Activated CD4-positive, alpha-beta T cell treated with anti-CD3 and anti-CD28 coated beads, Interleukin-2, amount 10 ng/mL, durations not matched to agents 7 days and 5 days (primary cell): ENCODE measurements around the gene SNRPE. TPM values are rescaled to one million over a fixed set of nuclear protein-coding genes. Genes with fewer than 3 reads are reported as not detected.

Experiments
- CTCF ChIA-PET: fragments of 350-600 bp; sonication (Branson Sonifier 250); formaldehyde crosslinking; loops from one replicate; lab custom pipeline; 2021; ENCODE audit warnings: antibody characterized with exemption; lab: Charles Lee
- POLR2A ChIA-PET: fragments of 350-600 bp; sonication (Branson Sonifier 250); formaldehyde crosslinking; loops from one replicate; lab custom pipeline; 2021; ENCODE audit warnings: antibody characterized with exemption; lab: Charles Lee
- DNase-seq: peaks from one replicate; pipeline ENCODE4 v3.0.0-alpha.2; 2020
- H3K27ac Mint-ChIP-seq: one replicate; pipeline ENCODE4 v1.8.0; 2021; ENCODE audit warnings: mild to moderate bottlenecking, moderate library complexity, mixed read lengths
- H3K27me3 Mint-ChIP-seq: one replicate; pipeline ENCODE4 v1.8.0; 2021; ENCODE audit warnings: mixed read lengths
- H3K36me3 Mint-ChIP-seq: one replicate; pipeline ENCODE4 v1.8.0; 2021; ENCODE audit warnings: low read depth, mixed read lengths
- H3K4me1 Mint-ChIP-seq: one replicate; pipeline ENCODE4 v1.8.0; 2021; ENCODE audit warnings: mixed read lengths
- H3K4me3 Mint-ChIP-seq: one replicate; pipeline ENCODE4 v1.8.0; 2021; ENCODE audit warnings: mild to moderate bottlenecking, moderate library complexity, mixed read lengths
- H3K9me3 Mint-ChIP-seq: one replicate; pipeline ENCODE4 v1.8.0; 2021; ENCODE audit warnings: mixed read lengths
- total RNA-seq, 2 experiments: library from RNA; stranded (reverse); gene quantifications; one replicate each; pipeline ENCODE4 v1.2.3, GENCODE V29; 2021

SNRPE gene
- total RNA-seq, 2 experiments from 2014 or later, result 153 to 187 TPM

DNA sequence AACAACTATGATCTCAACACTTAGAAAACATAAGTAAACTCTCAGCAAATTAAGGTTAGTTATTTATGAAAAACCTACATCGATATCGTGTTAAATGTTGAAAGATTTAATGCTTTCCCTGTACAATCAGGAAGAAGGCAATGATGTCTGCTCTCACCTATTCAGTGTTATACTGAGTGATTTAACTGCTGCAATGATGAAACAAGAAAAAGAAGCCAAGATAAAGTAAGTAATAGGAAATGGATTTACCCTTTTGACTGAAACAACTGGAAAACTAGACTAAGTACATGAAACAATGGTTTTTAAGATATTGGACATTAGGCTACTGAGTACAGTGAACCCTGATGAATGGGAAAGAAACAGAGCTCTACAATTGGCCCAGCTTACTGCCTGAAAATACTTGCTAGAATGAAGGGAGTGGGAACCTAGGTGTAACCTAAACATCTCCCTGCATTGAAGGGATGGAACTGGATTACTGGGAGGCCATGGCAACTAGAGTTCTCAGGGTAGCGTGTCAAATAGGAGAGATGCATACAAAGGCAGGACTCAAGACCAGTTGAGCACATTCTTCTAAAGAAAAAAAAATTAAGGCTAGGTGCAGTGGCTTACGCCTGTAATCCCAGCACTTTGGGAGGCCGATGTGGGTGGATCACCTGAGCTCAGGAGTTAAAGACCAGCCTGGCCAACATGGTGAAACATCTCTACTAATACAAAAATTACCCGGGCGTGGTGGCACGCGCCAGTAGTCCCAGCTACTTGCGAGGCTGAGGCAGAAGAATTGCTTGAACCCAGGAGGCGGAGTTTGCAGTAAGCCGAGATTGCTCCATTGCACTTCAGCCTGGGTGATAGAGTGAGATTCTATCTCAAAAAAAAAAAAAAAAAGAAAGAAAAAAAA is 37.3 kb downstream of the SNRPE start:
- Mint-ChIP-seq H3K4me3 (no peak overlapping the region), H3K27me3 (peaks cover 7% of the 10 kb centered on the region), H3K27ac (no peak overlapping the region), H3K4me1 (no peaks in the 10 kb centered on the region), H3K36me3 (peaks cover 4% of the 10 kb centered on the region), H3K9me3 (peaks cover 12% of the 10 kb centered on the region)
- POLR2A ChIA-PET, result no interaction called here
- DNase-seq, result no peak
- CTCF ChIA-PET, result no interaction called here

DNA sequence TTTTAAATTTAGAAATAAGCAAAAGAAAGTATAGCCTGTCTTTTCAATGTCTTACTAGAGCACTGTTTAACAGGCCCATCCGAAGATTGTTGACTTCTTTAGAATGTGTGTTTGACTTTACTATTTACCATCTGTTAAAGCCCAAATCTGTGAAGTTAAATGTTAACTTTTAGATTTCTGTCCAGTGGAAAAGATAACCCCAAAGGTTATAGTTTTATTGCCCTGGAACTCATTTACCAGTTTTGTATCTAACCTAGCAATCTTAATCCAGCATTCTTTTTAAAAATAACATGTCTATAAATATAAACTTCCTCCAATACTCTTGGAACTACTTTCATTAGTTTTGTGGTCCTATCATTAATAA is 37.9 kb downstream of the SNRPE start:
- Mint-ChIP-seq H3K36me3 (peaks cover 2% of the 10 kb centered on the region), H3K27me3 (peaks cover 9% of the 10 kb centered on the region), H3K4me3 (no peak overlapping the region), H3K27ac (no peak overlapping the region), H3K9me3 (peaks cover 7% of the 10 kb centered on the region), H3K4me1 (no peaks in the 10 kb centered on the region)
- CTCF ChIA-PET, result no interaction called here
- no peak for DNase-seq
- POLR2A ChIA-PET, result no interaction called here

DNA sequence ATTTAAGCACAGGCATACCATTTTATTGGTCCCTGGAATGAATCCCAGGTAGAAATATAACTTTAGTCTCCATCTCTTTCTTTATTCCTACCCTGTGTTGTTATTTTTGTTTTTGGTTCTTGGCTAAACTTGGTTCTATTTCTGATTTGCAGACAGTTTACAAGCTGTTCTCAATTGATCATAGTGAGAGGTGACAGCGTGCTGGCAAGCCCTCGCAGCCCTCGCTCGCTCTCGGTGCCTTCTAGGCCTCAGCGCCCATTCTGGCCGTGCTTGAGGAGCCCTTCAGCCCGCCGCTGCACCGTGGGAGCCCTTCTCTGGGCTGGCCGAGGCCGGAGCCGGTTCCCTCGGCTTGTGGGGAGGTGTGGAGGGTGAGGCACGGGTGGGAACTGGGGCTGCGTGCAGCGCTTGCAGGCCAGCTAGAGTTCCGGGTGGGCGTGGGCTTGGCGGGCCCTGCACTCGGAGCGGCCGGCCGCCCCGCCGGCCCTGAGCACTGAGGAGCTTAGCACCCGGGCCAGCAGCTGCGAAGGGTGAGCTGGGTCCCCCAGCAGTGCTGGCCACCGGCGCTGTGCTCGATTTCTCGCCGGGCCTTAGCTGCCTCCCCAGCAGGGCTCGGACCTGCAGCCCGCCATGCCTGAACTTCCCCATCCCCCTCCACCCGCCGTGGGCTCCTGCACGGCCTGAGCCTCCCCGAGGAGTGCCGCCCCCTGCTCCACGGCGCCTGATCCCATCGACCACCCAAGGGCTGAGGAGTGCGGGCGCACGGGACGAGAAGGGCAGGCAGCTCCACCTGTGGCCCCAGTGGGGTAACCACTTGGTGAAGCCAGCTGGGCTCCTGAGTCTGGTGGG is 38.7 kb downstream of the SNRPE start:
- Mint-ChIP-seq H3K36me3 (no peaks in the 10 kb centered on the region), H3K27ac (no peak overlapping the region), H3K27me3 (peaks cover 9% of the 10 kb centered on the region), H3K4me1 (no peaks in the 10 kb centered on the region), H3K4me3 (no peak overlapping the region), H3K9me3 (peaks cover 3% of the 10 kb centered on the region)
- no peak for DNase-seq
- ChIA-PET CTCF (interaction anchor here (0.6 kb wide), 1 partner anchor 279 kb away, joined by 4 read pairs; no protein-coding TSS in a partner anchor), POLR2A (no interaction called here)

DNA sequence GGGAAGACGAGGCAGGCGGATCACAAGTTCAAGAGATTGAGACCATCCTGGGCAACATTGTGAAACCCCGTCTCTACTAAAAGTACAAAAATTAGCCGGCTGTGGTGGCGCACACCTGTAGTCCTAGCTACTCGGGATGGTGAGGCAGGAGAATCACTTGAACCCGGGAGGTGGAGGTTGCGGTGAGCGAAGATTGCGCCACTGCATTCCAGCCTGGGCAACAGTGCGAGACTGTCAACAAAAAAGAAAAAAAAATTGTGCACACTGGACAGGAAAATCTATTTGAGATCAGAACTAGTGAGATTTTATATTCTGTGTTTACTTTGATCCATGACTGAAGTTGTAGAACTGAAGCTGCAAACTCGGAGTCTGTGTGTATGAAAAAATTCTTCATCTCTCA is 40.2 kb downstream of the SNRPE start:
- Mint-ChIP-seq H3K4me1 (no peaks in the 10 kb centered on the region), H3K4me3 (no peak overlapping the region), H3K27me3 (peaks cover 9% of the 10 kb centered on the region), H3K36me3 (no peaks in the 10 kb centered on the region), H3K27ac (no peak overlapping the region), H3K9me3 (no peaks in the 10 kb centered on the region)
- POLR2A ChIA-PET, result no interaction called here
- DNase-seq, result no peak
- CTCF ChIA-PET, result interaction anchor here (0.6 kb wide), 1 partner anchor 231 kb away, joined by 3 read pairs; no protein-coding TSS in a partner anchor

DNA sequence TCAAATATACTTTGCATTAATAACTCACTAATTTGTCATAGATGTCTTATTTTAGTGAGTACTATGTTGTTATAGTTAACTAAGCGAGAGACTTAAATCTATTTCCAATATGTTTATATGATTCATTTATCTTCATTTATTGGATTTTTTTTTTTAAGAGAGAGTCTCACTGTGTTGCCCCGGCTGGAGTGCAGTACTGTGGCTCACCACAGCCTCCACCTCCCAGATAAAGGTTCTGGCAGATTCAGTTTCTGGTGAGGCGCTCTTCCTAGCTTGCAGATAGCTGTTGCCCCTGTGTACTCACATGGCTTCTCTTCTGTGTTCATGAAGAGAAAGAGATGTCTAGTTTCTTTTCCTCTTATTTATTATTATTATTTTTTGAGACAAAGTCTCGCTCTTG is 43.9 kb downstream of the SNRPE start:
- no peaks in the 10 kb centered on the region for H3K36me3 Mint-ChIP-seq
- no peaks in the 10 kb centered on the region for H3K9me3 Mint-ChIP-seq
- no peaks in the 10 kb centered on the region for H3K4me1 Mint-ChIP-seq
- H3K27me3 Mint-ChIP-seq, result peaks cover 12% of the 10 kb centered on the region
- no peak overlapping the region for H3K27ac Mint-ChIP-seq
- DNase-seq, result no peak
- ChIA-PET CTCF (no interaction called here), POLR2A (no interaction called here)
- no peak overlapping the region for H3K4me3 Mint-ChIP-seq

DNA sequence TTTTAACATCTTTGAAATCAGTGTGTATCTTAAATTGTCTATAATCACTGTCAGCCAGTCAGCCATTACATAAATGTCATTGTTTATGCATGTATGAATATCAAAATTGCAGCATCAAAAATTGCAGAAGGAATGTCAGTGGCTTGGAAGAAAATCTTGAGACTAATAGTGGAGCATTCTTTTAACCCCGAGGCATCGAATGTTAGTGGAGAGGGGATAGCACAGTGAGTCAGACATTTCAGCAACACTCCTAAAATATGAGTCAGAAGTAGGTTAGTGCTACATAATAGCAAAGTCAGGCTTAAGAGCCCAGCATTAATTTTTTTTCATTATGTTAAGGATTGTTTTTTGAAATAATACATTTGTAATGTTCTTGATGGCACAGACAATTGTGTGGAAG is 45.5 kb downstream of the SNRPE start:
- H3K4me3 Mint-ChIP-seq, result no peak overlapping the region
- no peak for DNase-seq
- H3K27me3 Mint-ChIP-seq, result peaks cover 11% of the 10 kb centered on the region
- no peaks in the 10 kb centered on the region for H3K4me1 Mint-ChIP-seq
- ChIA-PET POLR2A (no interaction called here), CTCF (no interaction called here)
- H3K36me3 Mint-ChIP-seq, result no peaks in the 10 kb centered on the region
- H3K27ac Mint-ChIP-seq, result no peak overlapping the region
- H3K9me3 Mint-ChIP-seq, result no peaks in the 10 kb centered on the region

DNA sequence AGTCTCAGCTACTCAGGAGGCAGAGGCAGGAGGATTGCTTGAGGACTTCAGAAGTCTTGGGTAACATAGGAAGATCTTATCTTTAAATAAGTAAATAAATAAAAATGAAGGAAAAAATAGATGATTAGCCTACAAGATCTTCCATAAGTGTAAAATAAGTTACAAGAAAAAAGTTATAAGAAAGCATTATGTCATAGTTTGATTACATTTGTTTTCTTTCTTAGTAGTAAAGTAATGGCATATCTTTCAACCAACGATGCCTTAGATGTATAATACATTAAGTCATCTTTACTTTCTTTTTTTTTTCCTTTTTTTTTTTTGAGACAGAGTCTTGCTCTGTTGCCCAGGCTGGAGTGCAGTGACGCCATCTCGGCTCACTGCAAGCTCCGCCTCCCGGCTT is 46.5 kb downstream of the SNRPE start:
- no peaks in the 10 kb centered on the region for H3K4me1 Mint-ChIP-seq
- POLR2A ChIA-PET, result no interaction called here
- H3K36me3 Mint-ChIP-seq, result no peaks in the 10 kb centered on the region
- H3K9me3 Mint-ChIP-seq, result no peaks in the 10 kb centered on the region
- no peak overlapping the region for H3K27ac Mint-ChIP-seq
- no peak for DNase-seq
- no peak overlapping the region for H3K4me3 Mint-ChIP-seq
- H3K27me3 Mint-ChIP-seq, result peaks cover 7% of the 10 kb centered on the region
- CTCF ChIA-PET, result no interaction called here

DNA sequence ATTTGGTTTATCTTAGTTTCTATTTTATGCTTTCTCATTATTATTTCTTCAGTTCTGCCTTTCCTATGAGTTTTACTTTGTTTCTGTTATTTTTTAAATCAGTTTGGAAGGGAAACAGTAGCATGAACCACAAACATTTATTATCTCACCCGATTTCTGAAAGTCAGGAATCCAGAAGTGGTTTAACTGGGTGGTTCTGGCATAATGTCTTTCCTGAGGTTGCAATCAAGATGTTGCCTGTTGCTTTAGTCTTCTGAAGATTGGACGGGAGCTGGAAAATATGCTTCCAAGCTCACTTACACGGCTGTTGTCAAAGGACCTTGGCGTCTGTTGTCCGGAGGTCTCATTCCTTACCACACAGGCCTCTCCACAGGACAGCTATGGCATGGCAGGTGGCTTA is 50.4 kb downstream of the SNRPE start:
- H3K27me3 Mint-ChIP-seq, result peaks cover 5% of the 10 kb centered on the region
- no peaks in the 10 kb centered on the region for H3K4me1 Mint-ChIP-seq
- H3K9me3 Mint-ChIP-seq, result no peaks in the 10 kb centered on the region
- no peak overlapping the region for H3K4me3 Mint-ChIP-seq
- H3K36me3 Mint-ChIP-seq, result no peaks in the 10 kb centered on the region
- H3K27ac Mint-ChIP-seq, result no peak overlapping the region
- DNase-seq, result no peak
- ChIA-PET CTCF (interaction anchor here (1.0 kb wide), 1 partner anchor 33 kb away, joined by 3 read pairs; no protein-coding TSS in a partner anchor), POLR2A (no interaction called here)

DNA sequence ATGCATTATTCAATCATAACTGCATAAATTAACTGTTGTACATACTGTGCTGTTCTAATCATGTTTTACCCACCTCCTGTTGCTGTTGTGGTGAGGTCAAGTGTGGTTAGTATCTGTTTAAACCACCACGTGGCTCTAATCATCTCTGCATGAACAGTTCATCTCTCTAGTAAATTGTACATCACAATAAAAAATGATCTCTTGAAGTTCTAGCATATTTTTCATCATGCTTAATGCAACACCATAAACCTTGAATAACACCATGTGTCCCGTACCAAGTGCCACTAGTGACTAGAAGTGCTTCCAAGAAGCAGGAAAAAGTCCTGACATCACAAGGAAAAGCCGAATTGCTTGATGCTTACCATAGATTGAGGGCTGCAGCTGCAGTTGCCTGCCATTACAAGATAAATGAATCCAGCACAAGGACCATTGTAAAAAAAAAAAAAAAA is 51.7 kb downstream of the SNRPE start:
- Mint-ChIP-seq H3K9me3 (no peaks in the 10 kb centered on the region), H3K27ac (no peak overlapping the region), H3K36me3 (no peaks in the 10 kb centered on the region), H3K27me3 (peaks cover 2% of the 10 kb centered on the region), H3K4me3 (no peak overlapping the region), H3K4me1 (no peaks in the 10 kb centered on the region)
- DNase-seq, result no peak
- CTCF ChIA-PET, result no interaction called here
- POLR2A ChIA-PET, result no interaction called here

DNA sequence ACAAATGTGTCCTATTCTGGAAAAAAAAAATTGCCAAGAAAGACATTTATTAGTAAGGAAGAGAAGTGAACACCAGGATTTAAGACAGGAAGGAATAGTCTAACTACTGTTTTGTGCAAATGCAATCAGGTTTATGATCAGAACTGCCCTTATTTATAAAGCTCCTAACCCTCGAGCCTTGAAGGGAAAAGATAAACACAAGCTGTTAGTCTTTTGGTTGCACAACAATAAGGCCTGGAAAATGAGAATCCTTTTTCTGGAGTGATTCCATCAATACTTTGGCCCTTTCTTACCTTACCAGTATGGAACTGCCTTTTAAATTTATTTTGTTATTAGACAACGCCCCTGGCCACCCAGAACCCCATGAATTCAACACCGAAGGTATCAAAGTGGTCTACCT is 52.9 kb downstream of the SNRPE start:
- ChIA-PET CTCF (interaction anchor here (0.8 kb wide), 1 partner anchor 19 kb away, joined by 3 read pairs; no protein-coding TSS in a partner anchor), POLR2A (no interaction called here)
- peaks cover 2% of the 10 kb centered on the region for H3K27me3 Mint-ChIP-seq
- no peaks in the 10 kb centered on the region for H3K9me3 Mint-ChIP-seq
- no peaks in the 10 kb centered on the region for H3K36me3 Mint-ChIP-seq
- no peaks in the 10 kb centered on the region for H3K4me1 Mint-ChIP-seq
- no peak overlapping the region for H3K27ac Mint-ChIP-seq
- H3K4me3 Mint-ChIP-seq, result no peak overlapping the region
- no peak for DNase-seq

DNA sequence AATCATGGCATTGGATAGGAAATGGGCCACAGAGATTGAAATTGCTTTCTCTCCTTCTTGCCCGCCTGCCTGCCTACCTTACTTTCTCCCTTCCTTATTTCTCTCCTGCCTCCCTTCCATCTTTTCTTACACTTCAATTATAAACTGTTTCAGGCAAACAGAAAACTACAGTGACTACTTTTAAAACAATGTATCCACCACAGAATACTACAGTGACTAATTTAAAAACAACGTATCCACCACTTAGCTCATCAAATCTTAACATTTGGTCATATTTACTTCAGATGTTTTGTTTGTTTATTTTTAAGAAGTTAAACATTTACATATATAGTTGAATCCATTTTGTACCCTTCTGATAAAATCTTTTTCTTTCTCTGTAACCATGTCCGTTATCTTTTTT is 54.4 kb downstream of the SNRPE start:
- Mint-ChIP-seq H3K4me1 (no peaks in the 10 kb centered on the region), H3K27ac (no peak overlapping the region), H3K4me3 (no peak overlapping the region), H3K9me3 (no peaks in the 10 kb centered on the region), H3K27me3 (peaks cover 2% of the 10 kb centered on the region), H3K36me3 (no peaks in the 10 kb centered on the region)
- DNase-seq, result no peak
- ChIA-PET CTCF (no interaction called here), POLR2A (no interaction called here)

DNA sequence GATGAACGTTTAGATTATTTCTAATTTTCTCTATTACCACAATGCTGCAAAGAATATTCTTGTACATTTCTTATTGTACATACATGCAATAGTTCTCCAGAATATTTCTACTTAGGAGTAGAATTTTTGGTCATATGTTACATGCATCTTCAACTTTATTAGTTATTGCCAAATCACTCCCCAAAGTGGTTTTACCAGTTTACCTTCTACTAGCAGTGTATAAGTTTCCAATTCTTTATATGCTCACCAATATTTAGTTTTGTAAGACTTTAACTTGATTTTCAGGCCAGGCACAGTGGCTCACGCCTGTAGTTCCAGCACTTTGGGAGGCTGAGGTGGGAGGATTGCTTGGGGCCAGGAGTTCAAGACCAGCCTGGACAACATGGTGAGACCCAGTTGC is 55.4 kb downstream of the SNRPE start:
- Mint-ChIP-seq H3K4me3 (no peak overlapping the region), H3K9me3 (no peaks in the 10 kb centered on the region), H3K27ac (no peak overlapping the region), H3K36me3 (no peaks in the 10 kb centered on the region), H3K4me1 (no peaks in the 10 kb centered on the region), H3K27me3 (peaks cover 2% of the 10 kb centered on the region)
- DNase-seq, result no peak
- ChIA-PET CTCF (no interaction called here), POLR2A (no interaction called here)
